Activated naive CD8-positive, alpha-beta T cell treated with anti-CD3 and anti-CD28 coated beads, Interleukin-2, amount 50 U/mL, for 24 hours (primary cell): Measurements from ENCODE around the gene ABCG5.
A peak's percentile ranks its signal among the peaks of the same experiment; 100 is the strongest.

Experiments used
- ATAC-seq: fragments of 150-1000 bp; cut with Tn5 transposase; one replicate; pipeline ENCODE4 v1.10.0; 2021
- DNase-seq: peaks from one replicate; pipeline ENCODE4 v3.0.0; 2021
- H3K27ac Mint-ChIP-seq: one replicate; pipeline ENCODE4 v1.8.0; 2021; ENCODE audit warnings: mild to moderate bottlenecking, mixed read lengths
- H3K27me3 Mint-ChIP-seq: one replicate; pipeline ENCODE4 v1.8.0; 2021; ENCODE audit warnings: mixed read lengths
- H3K36me3 Mint-ChIP-seq: one replicate; pipeline ENCODE4 v1.8.0; 2021; ENCODE audit warnings: low read depth, mixed read lengths
- H3K4me1 Mint-ChIP-seq: one replicate; pipeline ENCODE4 v1.8.0; 2021; ENCODE audit warnings: mixed read lengths
- H3K4me3 Mint-ChIP-seq: one replicate; pipeline ENCODE4 v1.8.0; 2021; ENCODE audit warnings: mild to moderate bottlenecking, moderate library complexity, mixed read lengths
- H3K9me3 Mint-ChIP-seq: one replicate; pipeline ENCODE4 v1.8.0; 2021; ENCODE audit warnings: mixed read lengths

The ABCG5 gene

GRCh38 chr2:43802135-43802534 is 36.5 kb downstream of the ABCG5 start:
- H3K4me1 Mint-ChIP-seq: no peaks in the 10 kb centered on the region
- H3K4me3 Mint-ChIP-seq: no peak overlapping the region
- no peaks in the 10 kb centered on the region for H3K9me3 Mint-ChIP-seq
- H3K27ac Mint-ChIP-seq: no peak overlapping the region
- no peaks in the 10 kb centered on the region for H3K36me3 Mint-ChIP-seq
- no peak for ATAC-seq
- H3K27me3 Mint-ChIP-seq: no peaks in the 10 kb centered on the region
- no peak for DNase-seq

GRCh38 chr2:43800894-43801293 is 37.7 kb downstream of the ABCG5 start:
- no peak overlapping the region for H3K4me3 Mint-ChIP-seq
- ATAC-seq (no peak), DNase-seq (no peak)
- no peaks in the 10 kb centered on the region for H3K9me3 Mint-ChIP-seq
- H3K4me1 Mint-ChIP-seq: no peaks in the 10 kb centered on the region
- no peak overlapping the region for H3K27ac Mint-ChIP-seq
- H3K36me3 Mint-ChIP-seq: peaks cover 1% of the 10 kb centered on the region
- no peaks in the 10 kb centered on the region for H3K27me3 Mint-ChIP-seq

GRCh38 chr2:43798300-43798699 is 40.3 kb downstream of the ABCG5 start:
- Mint-ChIP-seq H3K36me3 (peaks cover 5% of the 10 kb centered on the region), H3K9me3 (no peaks in the 10 kb centered on the region), H3K27me3 (no peaks in the 10 kb centered on the region), H3K27ac (no peak overlapping the region), H3K4me1 (no peaks in the 10 kb centered on the region), H3K4me3 (no peak overlapping the region)
- ATAC-seq (no peak), DNase-seq (no peak)

GRCh38 chr2:43796206-43796605 is 42.4 kb downstream of the ABCG5 start:
- H3K36me3 Mint-ChIP-seq: peaks cover 10% of the 10 kb centered on the region
- no peak overlapping the region for H3K27ac Mint-ChIP-seq
- DNase-seq (no peak), ATAC-seq (no peak)
- H3K4me1 Mint-ChIP-seq: peaks cover 3% of the 10 kb centered on the region
- H3K4me3 Mint-ChIP-seq: no peak overlapping the region
- H3K27me3 Mint-ChIP-seq: no peaks in the 10 kb centered on the region
- no peaks in the 10 kb centered on the region for H3K9me3 Mint-ChIP-seq

- Mint-ChIP-seq H3K4me3 (no peak overlapping the region), H3K27me3 (no peaks in the 10 kb centered on the region), H3K4me1 (peaks cover 14% of the 10 kb centered on the region), H3K9me3 (no peaks in the 10 kb centered on the region), H3K36me3 (peaks cover 13% of the 10 kb centered on the region), H3K27ac (no peak overlapping the region)
- ATAC-seq (no peak), DNase-seq (no peak)
Measured at GRCh38 chr2:43794956-43795355, 43.7 kb downstream of the ABCG5 start.

GRCh38 chr2:43792653-43793052 is 46.0 kb downstream of the ABCG5 start:
- Mint-ChIP-seq H3K4me1 (peaks cover 35% of the 10 kb centered on the region), H3K4me3 (no peak overlapping the region), H3K36me3 (peaks cover 13% of the 10 kb centered on the region), H3K27ac (no peak overlapping the region), H3K27me3 (no peaks in the 10 kb centered on the region), H3K9me3 (no peaks in the 10 kb centered on the region)
- DNase-seq: no peak
- ATAC-seq: no peak

- H3K4me3 Mint-ChIP-seq: no peak overlapping the region
- no peak for ATAC-seq
- peaks cover 44% of the 10 kb centered on the region for H3K4me1 Mint-ChIP-seq
- H3K9me3 Mint-ChIP-seq: no peaks in the 10 kb centered on the region
- peaks cover 13% of the 10 kb centered on the region for H3K36me3 Mint-ChIP-seq
- no peaks in the 10 kb centered on the region for H3K27me3 Mint-ChIP-seq
- H3K27ac Mint-ChIP-seq: peak overlapping the region; percentile 39
- DNase-seq: no peak
Measured at GRCh38 chr2:43791035-43791765, 47.4 kb downstream of the ABCG5 start.

- H3K36me3 Mint-ChIP-seq: peaks cover 11% of the 10 kb centered on the region
- DNase-seq: no peak
- H3K27me3 Mint-ChIP-seq: no peaks in the 10 kb centered on the region
- H3K4me3 Mint-ChIP-seq: no peak overlapping the region
- no peak for ATAC-seq
- no peak overlapping the region for H3K27ac Mint-ChIP-seq
- H3K9me3 Mint-ChIP-seq: no peaks in the 10 kb centered on the region
- peaks cover 44% of the 10 kb centered on the region for H3K4me1 Mint-ChIP-seq
Measured at GRCh38 chr2:43790147-43790546, 48.5 kb downstream of the ABCG5 start.

GRCh38 chr2:43788646-43789045 is 50.0 kb downstream of the ABCG5 start:
- no peaks in the 10 kb centered on the region for H3K9me3 Mint-ChIP-seq
- ATAC-seq: no peak
- peaks cover 44% of the 10 kb centered on the region for H3K4me1 Mint-ChIP-seq
- no peaks in the 10 kb centered on the region for H3K27me3 Mint-ChIP-seq
- no peak for DNase-seq
- H3K27ac Mint-ChIP-seq: peak overlapping the region; percentile 85
- peaks cover 9% of the 10 kb centered on the region for H3K36me3 Mint-ChIP-seq
- no peak overlapping the region for H3K4me3 Mint-ChIP-seq

- Mint-ChIP-seq H3K36me3 (peaks cover 7% of the 10 kb centered on the region), H3K9me3 (no peaks in the 10 kb centered on the region), H3K27me3 (no peaks in the 10 kb centered on the region), H3K27ac (peak overlapping the region; percentile 85), H3K4me3 (no peak overlapping the region), H3K4me1 (peaks cover 44% of the 10 kb centered on the region)
- DNase-seq: no peak
- peak; percentile 85 for ATAC-seq
Measured at GRCh38 chr2:43787895-43788294, 50.7 kb downstream of the ABCG5 start.

- Mint-ChIP-seq H3K27ac (no peak overlapping the region), H3K4me3 (no peak overlapping the region), H3K4me1 (peaks cover 34% of the 10 kb centered on the region), H3K9me3 (no peaks in the 10 kb centered on the region), H3K36me3 (peaks cover 16% of the 10 kb centered on the region), H3K27me3 (no peaks in the 10 kb centered on the region)
- DNase-seq (no peak), ATAC-seq (no peak)
Measured at GRCh38 chr2:43778233-43778632, 60.4 kb downstream of the ABCG5 start.

GRCh38 chr2:43777306-43777926 is 61.2 kb downstream of the ABCG5 start:
- peaks cover 35% of the 10 kb centered on the region for H3K4me1 Mint-ChIP-seq
- ATAC-seq: peak; percentile 56
- H3K4me3 Mint-ChIP-seq: peak overlapping the region; percentile 42
- H3K9me3 Mint-ChIP-seq: no peaks in the 10 kb centered on the region
- H3K36me3 Mint-ChIP-seq: peaks cover 16% of the 10 kb centered on the region
- no peaks in the 10 kb centered on the region for H3K27me3 Mint-ChIP-seq
- H3K27ac Mint-ChIP-seq: peak overlapping the region; percentile 78
- peak; percentile 29 for DNase-seq

- H3K27ac Mint-ChIP-seq: peak overlapping the region; percentile 71
- peaks cover 35% of the 10 kb centered on the region for H3K4me1 Mint-ChIP-seq
- DNase-seq (no peak), ATAC-seq (peak; percentile 47)
- H3K9me3 Mint-ChIP-seq: no peaks in the 10 kb centered on the region
- H3K4me3 Mint-ChIP-seq: peak overlapping the region; percentile 1
- no peaks in the 10 kb centered on the region for H3K27me3 Mint-ChIP-seq
- H3K36me3 Mint-ChIP-seq: peaks cover 16% of the 10 kb centered on the region
Measured at GRCh38 chr2:43776324-43776723, 62.3 kb downstream of the ABCG5 start.

- no peaks in the 10 kb centered on the region for H3K27me3 Mint-ChIP-seq
- H3K27ac Mint-ChIP-seq: peak overlapping the region; percentile 97
- no peak for DNase-seq
Measured at GRCh38 chr2:43774617-43775016, 64.0 kb downstream of the ABCG5 start.

GRCh38 chr2:43773876-43774613 is 64.6 kb downstream of the ABCG5 start, which contains the start of gene DYNC2LI1:
TSS of gene DYNC2LI1 (plus strand) at chr2:43774039. CDS start at chr2:43774139, 100 bp downstream.
- ATAC-seq (peak; percentile 93), DNase-seq (peak; percentile 89)
- Mint-ChIP-seq H3K9me3 (no peaks in the 10 kb centered on the region), H3K27ac (peak within 1 kb of the TSS; percentile 97), H3K4me1 (peaks cover 35% of the 10 kb centered on the region), H3K27me3 (peaks cover 3% of the 10 kb centered on the region), H3K36me3 (peaks cover 5% of the 10 kb centered on the region), H3K4me3 (peak within 1 kb of the TSS; percentile 91)

More at GRCh38 chr2:43774617-43775016, 64.0 kb downstream of the ABCG5 start:
- ATAC-seq: no peak
- Mint-ChIP-seq H3K36me3 (peaks cover 9% of the 10 kb centered on the region), H3K4me3 (peak overlapping the region; percentile 91), H3K9me3 (no peaks in the 10 kb centered on the region), H3K4me1 (peaks cover 35% of the 10 kb centered on the region)
